ENCODE results near the gene FAM107B.

DNA sequence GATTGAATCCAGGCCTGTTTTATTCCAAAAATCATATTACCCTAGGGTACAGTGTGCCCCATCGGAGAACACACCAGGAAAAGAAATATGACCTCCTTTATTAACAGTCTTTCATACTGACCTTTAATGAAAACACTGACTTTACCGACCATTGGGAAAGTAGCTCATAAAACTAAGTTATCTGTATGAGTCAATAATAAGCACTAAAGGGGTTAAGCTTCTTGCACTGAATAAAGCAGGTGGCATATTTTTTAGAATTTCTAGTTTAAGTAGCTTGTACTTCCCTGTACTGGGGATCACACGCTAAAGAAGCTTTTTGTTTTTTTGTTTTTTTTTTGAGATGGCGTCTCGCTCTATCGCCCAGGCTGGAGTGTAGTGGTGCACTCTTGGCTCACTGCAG is 199.8 kb downstream of the FAM107B start:
- TF ChIP-seq CTCF (IDR thresholded peaks at IDR 0.05; ENCODE audit: extremely low read depth in 1 of 2, insufficient read depth in 1 of 2, low read depth in 1 of 2, low read length in 2 of 2), result no peak
- no peak for TF ChIP-seq POLR2A (IDR thresholded peaks at IDR 0.05; ENCODE audit: low read depth, low read length)
- no peak for TF ChIP-seq EZH2 (IDR thresholded peaks at IDR 0.05; ENCODE audit: borderline replicate concordance, low read depth, low read length, severe bottlenecking)
- no peak for TF ChIP-seq MAX (IDR thresholded peaks at IDR 0.05; ENCODE audit: insufficient read depth, insufficient read length)
- TF ChIP-seq POLR2AphosphoS5 (IDR thresholded peaks at IDR 0.05; ENCODE audit: insufficient read depth, low read depth, low read length), result no peak
- TF ChIP-seq JUN (IDR thresholded peaks at IDR 0.05; ENCODE audit: borderline replicate concordance, insufficient read depth, insufficient read length, low read depth), result no peak
- TF ChIP-seq MYC (IDR thresholded peaks at IDR 0.05; ENCODE audit: low read depth, low read length), result no peak
- TF ChIP-seq GATA2 (IDR thresholded peaks at IDR 0.05; ENCODE audit: insufficient read depth, insufficient read length, low read depth, low read length), result no peak
- TF ChIP-seq FOS (IDR thresholded peaks at IDR 0.05; ENCODE audit: borderline replicate concordance, insufficient read depth, low read length), result no peak

All from endothelial cell of umbilical vein (primary cell).